Osteoblast (primary cell): ENCODE measurements around the gene MOCOS. TPM values are rescaled to one million over a fixed set of nuclear protein-coding genes. Genes with fewer than 3 reads are reported as not detected.

ENCODE experiments used
- DNase-seq: peaks from one replicate; pipeline ENCODE4 v3.0.0; 2011; ENCODE audit warnings: low spot score, mixed read lengths; ENCODE audit not compliant: insufficient read length; ENCODE audit errors: missing footprints
- H2AFZ ChIP-seq: 2 replicates; pipeline ENCODE4 v1.6.0; 2011; ENCODE audit warnings: mild to moderate bottlenecking, low read length
- H3K27ac ChIP-seq: 2 replicates; pipeline ENCODE4 v1.5.1; 2011; ENCODE audit warnings: mild to moderate bottlenecking, low read depth, low read length, moderate library complexity
- H3K27me3 ChIP-seq: 2 replicates; pipeline ENCODE4 v1.6.0; 2012; ENCODE audit warnings: mild to moderate bottlenecking, control low read depth, inconsistent platforms, low read length, moderate library complexity; ENCODE audit not compliant: insufficient read depth
- H3K36me3 ChIP-seq: 2 replicates; pipeline ENCODE4 v1.5.1; 2011; ENCODE audit warnings: mild to moderate bottlenecking, low read length, control low read depth, moderate library complexity; ENCODE audit not compliant: insufficient read depth
- H3K4me1 ChIP-seq: 2 replicates; pipeline ENCODE4 v1.5.1; 2011; ENCODE audit warnings: mild to moderate bottlenecking, low read length, control low read depth, moderate library complexity; ENCODE audit not compliant: insufficient read depth
- H3K4me2 ChIP-seq: 2 replicates; pipeline ENCODE4 v1.6.0; 2011; ENCODE audit warnings: mild to moderate bottlenecking, low read length; ENCODE audit not compliant: insufficient read depth
- H3K4me3 ChIP-seq: fragments of 200-600 bp; sonication (generic); 3 replicates; pipeline ENCODE4 v1.5.1; 2012; ENCODE audit warnings: mild to moderate bottlenecking, low read length, inconsistent platforms; ENCODE audit not compliant: insufficient read depth
- H3K79me2 ChIP-seq: 2 replicates; pipeline ENCODE4 v1.6.0; 2012; ENCODE audit warnings: mild to moderate bottlenecking, low read length, control low read depth, inconsistent platforms; ENCODE audit not compliant: insufficient read depth
- H3K9me3 ChIP-seq: 2 replicates; pipeline ENCODE4 v1.5.1; 2011; ENCODE audit warnings: low read depth, low read length, control low read depth
- H4K20me1 ChIP-seq: 2 replicates; pipeline ENCODE4 v1.6.0; 2012; ENCODE audit warnings: mild to moderate bottlenecking, low read length, control low read depth; ENCODE audit not compliant: insufficient read depth
- total RNA-seq: library from RNA; depleted of rRNA; stranded (reverse); fragments of >200 nt; gene quantifications from 2 replicates; pipeline ENCODE4 v1.2.3, GENCODE V29; 2012
- TF ChIP-seq, protein P1 (sequence below): IDR thresholded peaks from 2 replicates; pipeline ENCODE4 v1.5.1; 2011; ENCODE audit warnings: mild to moderate bottlenecking, low read depth, low read length, moderate library complexity; ENCODE audit errors: extremely low read depth

The MOCOS gene
- total RNA-seq, 1 donor: 19.9 TPM

DNA sequence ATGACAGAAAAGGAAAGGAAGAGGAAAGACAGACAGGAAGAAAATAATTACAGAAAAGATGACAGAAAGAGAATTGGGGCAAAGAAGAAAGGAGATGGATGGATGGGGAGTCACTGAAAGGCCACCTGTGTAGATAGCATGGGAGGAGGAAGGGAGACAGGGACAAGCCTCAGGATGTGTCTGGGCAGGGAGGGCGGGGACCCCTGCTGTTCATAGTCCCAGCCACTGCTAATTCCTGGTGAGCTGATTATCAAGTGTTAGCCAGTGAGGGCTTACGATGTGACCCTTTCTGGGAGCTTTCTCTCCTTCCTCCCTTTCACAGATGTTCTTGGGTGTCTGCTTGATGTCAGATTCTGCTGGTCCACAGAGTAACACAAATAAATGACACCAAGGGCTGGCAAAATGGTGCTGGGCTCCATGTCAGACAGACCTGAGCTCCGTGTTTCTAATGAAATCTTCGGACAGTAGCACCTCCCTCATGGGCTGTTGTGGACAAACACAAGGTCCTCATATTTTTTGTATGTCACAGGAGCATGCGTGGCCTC lies 123.8 kb downstream of the MOCOS start:
- H3K27ac ChIP-seq: peak overlapping the region; percentile 92
- H3K4me1 ChIP-seq: peaks cover 63% of the 10 kb centered on the region

DNA sequence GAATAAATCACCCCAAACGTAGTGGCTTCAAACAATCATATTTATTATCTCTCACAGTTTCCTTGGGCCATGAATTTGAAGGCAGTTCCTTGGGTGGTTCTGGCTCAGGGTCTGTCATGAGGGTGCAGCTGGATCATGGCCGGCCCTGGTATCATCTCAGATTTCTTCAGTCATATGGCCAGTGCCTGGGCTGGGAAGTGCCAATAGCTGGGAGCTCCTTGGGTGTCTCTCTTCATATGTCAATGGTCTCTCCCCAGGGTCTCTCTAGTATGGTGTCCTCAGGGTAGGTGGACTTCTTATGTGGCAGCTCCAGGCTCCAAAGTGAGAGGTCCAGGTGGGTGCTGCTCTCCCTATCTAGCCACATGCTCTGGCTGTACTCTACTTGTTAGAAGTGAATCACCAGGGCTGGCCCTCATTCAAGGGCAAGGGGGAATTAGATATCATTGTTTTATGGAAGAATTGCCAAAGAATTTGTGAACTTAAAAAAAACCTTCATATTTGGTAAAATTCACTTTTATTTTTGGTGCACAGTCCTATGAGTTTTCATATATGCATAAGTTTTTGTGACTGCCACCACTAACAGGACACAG lies 125.6 kb downstream of the MOCOS start:
- Histone ChIP-seq H3K27me3 (no peaks in the 10 kb centered on the region), H3K27ac (peak overlapping the region; percentile 94), H3K79me2 (peaks cover 35% of the 10 kb centered on the region), H3K36me3 (no peaks in the 10 kb centered on the region), H3K9me3 (no peaks in the 10 kb centered on the region), H3K4me2 (no peak overlapping the region), H3K4me1 (peaks cover 59% of the 10 kb centered on the region), H2AFZ (no peak overlapping the region), H4K20me1 (no peaks in the 10 kb centered on the region), H3K4me3 (no peak overlapping the region)
- TF ChIP-seq, protein P1, sequence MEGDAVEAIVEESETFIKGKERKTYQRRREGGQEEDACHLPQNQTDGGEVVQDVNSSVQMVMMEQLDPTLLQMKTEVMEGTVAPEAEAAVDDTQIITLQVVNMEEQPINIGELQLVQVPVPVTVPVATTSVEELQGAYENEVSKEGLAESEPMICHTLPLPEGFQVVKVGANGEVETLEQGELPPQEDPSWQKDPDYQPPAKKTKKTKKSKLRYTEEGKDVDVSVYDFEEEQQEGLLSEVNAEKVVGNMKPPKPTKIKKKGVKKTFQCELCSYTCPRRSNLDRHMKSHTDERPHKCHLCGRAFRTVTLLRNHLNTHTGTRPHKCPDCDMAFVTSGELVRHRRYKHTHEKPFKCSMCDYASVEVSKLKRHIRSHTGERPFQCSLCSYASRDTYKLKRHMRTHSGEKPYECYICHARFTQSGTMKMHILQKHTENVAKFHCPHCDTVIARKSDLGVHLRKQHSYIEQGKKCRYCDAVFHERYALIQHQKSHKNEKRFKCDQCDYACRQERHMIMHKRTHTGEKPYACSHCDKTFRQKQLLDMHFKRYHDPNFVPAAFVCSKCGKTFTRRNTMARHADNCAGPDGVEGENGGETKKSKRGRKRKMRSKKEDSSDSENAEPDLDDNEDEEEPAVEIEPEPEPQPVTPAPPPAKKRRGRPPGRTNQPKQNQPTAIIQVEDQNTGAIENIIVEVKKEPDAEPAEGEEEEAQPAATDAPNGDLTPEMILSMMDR: no peak
- no peak for DNase-seq

More for the DNA sequence above, 123.8 kb downstream of the MOCOS start:
- Histone ChIP-seq H2AFZ (no peak overlapping the region), H3K27me3 (no peaks in the 10 kb centered on the region), H3K4me2 (no peak overlapping the region), H3K36me3 (no peaks in the 10 kb centered on the region), H3K4me3 (no peak overlapping the region), H3K9me3 (no peaks in the 10 kb centered on the region), H3K79me2 (peaks cover 48% of the 10 kb centered on the region), H4K20me1 (no peaks in the 10 kb centered on the region)
- TF ChIP-seq, protein P1: no peak
- DNase-seq: no peak

DNA sequence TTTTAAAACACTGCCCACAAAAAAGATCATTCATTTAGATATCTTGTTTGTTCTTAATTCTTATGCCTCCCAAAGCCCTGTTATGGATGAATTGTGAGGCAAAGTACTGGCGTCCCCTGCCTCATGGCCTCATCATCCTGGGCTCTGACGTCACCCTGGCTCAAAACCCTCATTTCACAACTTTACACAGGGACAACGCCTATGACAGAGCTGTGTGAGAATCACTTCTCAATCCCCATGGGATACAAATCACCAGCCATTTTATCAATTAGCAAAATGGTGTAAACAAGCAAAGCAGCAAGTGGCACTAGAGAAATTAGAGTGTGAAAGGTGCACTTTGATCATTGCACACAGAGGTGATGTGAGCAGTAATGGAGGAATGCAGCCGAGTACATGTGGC lies 126.8 kb downstream of the MOCOS start:
- Histone ChIP-seq H4K20me1 (no peaks in the 10 kb centered on the region), H2AFZ (no peak overlapping the region), H3K4me1 (peaks cover 53% of the 10 kb centered on the region), H3K79me2 (peaks cover 29% of the 10 kb centered on the region), H3K27me3 (no peaks in the 10 kb centered on the region), H3K4me2 (peak overlapping the region; percentile 33), H3K36me3 (no peaks in the 10 kb centered on the region), H3K9me3 (no peaks in the 10 kb centered on the region), H3K4me3 (no peak overlapping the region), H3K27ac (peak overlapping the region; percentile 94)
- TF ChIP-seq, protein P1: no peak
- no peak for DNase-seq

DNA sequence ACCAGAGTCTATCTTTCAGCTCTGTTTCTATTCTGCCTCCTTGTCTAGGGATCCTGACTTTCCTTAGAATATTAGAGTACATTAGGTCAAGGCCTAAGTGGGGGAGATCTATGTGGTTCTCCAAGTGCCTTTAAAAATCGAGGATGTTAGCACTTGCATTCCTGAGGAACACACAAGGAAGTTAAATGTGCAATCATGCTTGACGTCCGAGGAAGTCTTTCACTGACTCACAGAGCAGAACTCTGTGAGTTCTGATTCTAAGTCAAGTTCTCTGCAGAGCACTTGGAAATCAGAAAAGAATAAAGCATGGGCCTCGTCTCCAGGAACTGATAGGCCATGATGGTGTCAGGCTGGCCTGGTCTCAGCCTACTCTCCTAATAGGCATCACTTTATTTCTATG lies 127.5 kb downstream of the MOCOS start:
- DNase-seq: no peak
- peaks cover 49% of the 10 kb centered on the region for H3K4me1 ChIP-seq

More for the DNA sequence above, 127.5 kb downstream of the MOCOS start:
- peak overlapping the region; percentile 94 for H3K27ac ChIP-seq
- H3K4me2 ChIP-seq: peak overlapping the region; percentile 33
- no peaks in the 10 kb centered on the region for H4K20me1 ChIP-seq
- H3K4me3 ChIP-seq: no peak overlapping the region
- H3K9me3 ChIP-seq: no peaks in the 10 kb centered on the region
- no peaks in the 10 kb centered on the region for H3K36me3 ChIP-seq
- TF ChIP-seq, protein P1: no peak
- no peaks in the 10 kb centered on the region for H3K27me3 ChIP-seq
- peaks cover 29% of the 10 kb centered on the region for H3K79me2 ChIP-seq
- no peak overlapping the region for H2AFZ ChIP-seq
